Measurements from ENCODE around the gene ITGB2.

ITGB2 gene

DNA sequence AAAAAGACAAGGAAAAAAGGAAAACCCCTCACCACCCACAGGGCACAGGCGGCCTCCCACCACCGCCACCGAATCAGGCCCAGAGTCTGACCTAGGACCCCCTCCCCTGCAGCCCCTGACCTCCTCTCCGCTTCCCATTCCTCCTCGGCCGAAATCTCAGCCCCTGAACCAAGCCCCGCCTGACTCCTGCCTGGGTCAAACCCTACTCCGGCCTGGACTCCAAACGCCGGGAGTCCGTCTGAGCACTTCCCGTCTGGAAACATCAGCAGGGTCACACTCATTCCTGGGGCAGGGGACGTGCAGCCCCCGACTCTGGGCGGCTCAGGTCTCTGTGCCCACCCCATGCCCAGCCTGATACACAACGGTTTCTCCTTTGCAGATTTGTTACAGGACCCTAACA, 76.4 kb downstream of the ITGB2 start:
- no peak for DNase-seq

- no peak for DNase-seq
Measured at GRCh38 chr21:44842721-44843445, 77.8 kb downstream of the ITGB2 start.

DNA sequence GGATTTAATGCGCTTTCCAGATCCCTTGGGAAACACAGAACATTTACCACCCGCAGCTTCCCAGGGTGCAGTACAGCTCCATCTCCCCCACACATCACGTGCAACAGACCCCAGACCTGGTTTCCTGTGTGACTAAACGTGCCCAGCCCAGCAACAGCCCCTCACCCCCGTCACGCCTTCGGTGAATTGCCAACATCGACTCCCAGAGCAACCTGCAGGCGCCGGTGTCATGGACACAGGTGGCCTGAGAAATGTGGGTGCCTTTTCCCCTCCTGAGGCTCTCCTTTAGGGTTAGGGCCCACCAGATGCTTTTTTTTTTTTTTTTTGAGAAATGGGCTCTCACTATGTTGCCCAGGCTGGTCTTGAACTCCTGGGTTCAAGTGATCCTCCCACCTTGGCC, 78.6 kb downstream of the ITGB2 start:
- DNase-seq, result no peak

DNA sequence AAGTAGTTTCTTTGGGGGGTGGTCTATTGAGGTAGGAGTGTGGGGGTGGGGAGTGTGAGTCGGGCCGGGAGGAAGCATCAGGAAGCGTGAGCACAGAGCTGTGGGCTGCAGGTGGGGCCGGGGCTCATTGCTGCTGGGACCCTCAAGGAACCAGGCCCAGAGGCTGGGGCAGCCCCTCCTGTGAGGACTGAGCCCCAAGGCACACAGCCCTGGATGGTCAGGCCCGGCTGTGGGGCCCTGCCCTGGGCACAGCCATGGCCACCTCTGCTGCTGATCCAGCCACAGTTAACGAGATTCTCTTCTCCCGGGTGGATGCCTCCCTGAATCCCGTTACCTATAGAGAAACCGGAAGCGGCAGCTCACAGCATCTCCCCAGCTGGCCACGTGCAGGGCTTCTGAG, 79.9 kb downstream of the ITGB2 start:
- no peak for DNase-seq

DNA sequence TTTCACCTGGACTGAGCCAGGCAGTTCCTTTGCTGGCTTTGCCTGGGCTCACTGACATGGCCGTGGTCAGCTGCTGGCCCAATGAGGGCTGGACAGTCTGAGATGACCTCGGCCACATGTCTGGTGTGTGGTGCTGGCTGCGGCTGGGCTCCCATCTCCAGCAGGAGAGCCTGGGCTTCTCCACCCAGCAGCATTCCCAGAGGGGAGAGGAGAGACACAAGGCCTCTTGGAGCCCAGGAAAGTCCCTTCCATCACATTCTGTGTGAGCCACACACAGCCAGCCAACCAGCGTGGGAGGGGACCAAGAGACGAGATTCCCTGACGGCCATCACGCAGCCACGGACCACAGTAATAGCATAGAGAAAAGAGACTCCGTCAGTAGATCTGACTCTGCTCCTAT, 81.7 kb downstream of the ITGB2 start:
- no peak for DNase-seq

DNA sequence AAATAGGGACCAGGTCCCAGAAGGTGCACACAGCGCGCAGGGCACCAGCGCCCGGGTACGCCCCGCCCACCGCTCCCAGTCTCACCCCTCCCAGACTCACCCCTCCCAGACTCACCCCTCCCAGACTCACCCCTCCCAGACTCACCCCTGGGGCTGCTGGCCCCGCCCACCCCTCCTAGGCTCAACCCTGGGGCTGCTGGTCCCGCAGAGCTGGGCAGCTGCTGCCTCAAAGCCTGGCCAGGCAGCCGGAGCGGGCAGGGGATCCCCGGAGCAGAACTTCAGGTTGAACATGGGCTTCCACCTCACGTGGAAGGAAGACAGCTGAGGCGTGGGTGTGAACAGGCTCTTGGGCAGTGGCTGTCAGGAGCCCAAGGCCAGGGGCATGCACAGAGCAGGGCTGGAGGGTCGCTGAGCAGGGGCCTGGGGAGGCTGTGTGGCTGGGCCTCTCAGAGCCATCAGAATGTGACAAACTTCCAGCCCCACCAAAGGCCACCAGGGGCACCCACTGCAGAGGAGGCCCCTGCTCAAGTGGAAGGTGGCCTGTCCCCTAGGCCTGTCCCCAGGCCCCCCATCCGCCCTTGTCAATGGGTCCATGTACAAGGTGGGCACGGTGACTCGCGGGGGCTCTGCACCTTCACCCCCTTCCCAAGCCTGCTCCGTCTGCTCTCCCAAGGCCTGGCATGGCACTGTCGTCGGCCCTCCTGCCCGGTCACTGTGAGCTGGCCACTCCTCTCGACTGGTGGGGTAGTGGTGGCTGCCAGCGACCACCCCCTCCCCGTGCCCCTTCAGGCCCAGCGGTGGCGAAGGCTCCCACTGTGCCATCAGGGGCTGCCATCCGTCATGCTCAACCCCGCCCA, 82.4 kb downstream of the ITGB2 start:
- no peak for DNase-seq

- DNase-seq, result no peak
Measured at GRCh38 chr21:44837537-44837936, 83.2 kb downstream of the ITGB2 start.

- DNase-seq, result peak; percentile 25
Measured at GRCh38 chr21:44836666-44837471, 83.8 kb downstream of the ITGB2 start.

DNA sequence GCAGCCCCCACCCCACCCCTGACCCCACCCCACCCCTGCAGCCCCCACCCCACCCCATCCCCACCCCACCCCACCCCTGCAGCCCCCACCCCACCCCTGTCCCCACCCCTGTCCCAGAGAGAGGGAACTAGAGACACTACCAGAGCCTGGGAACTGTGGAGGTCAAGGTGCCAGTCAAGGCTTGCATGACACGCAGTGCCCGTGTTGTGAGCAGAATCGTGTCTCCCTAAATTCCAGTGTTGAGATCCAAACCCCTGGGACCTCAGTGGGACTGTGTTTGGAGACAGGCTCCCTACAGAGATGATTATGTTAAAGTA, 84.4 kb downstream of the ITGB2 start:
- DNase-seq, result no peak

All from NCI-H1092 treated with DMSO at 0.1 percent for 48 hours (cell line).